GM21367 (cell line): ENCODE measurements around the gene KRTAP5-2.
"Not testable (repeated sequence)": the region's sequence is repeated elsewhere in the genome, so short reads cannot be mapped to it uniquely, and the experiment has no call there.

Source experiments
- ATAC-seq: cut with Tn5 transposase; IDR thresholded peaks from one replicate; pipeline ENCODE4 v1.9.1; 2021; ENCODE audit not compliant: unreplicated experiment

Gene KRTAP5-2, protein sequence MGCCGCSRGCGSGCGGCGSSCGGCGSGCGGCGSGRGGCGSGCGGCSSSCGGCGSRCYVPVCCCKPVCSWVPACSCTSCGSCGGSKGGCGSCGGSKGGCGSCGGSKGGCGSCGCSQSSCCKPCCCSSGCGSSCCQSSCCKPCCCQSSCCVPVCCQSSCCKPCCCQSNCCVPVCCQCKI

DNA sequence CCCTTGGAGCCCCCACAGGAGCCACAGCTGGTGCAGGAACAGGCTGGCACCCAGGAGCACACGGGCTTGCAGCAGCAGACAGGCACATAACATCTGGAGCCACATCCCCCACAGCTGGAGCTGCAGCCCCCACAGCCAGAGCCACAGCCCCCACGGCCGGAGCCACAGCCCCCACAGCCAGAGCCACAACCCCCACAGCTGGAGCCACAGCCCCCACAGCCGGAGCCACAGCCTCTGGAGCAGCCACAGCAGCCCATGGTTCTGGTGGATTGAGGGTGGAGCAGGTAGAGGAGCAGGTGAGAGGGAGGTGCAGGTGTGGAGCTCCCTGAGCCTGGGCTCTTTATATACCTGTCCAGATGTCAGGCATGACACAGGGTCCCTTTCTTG lies at the start of gene KRTAP5-2:
TSS of gene KRTAP5-2 (minus strand) at position 301 of the 387 bp plus-strand sequence. CDS start at position 257, 44 bp downstream.
- ATAC-seq, result no peak

DNA sequence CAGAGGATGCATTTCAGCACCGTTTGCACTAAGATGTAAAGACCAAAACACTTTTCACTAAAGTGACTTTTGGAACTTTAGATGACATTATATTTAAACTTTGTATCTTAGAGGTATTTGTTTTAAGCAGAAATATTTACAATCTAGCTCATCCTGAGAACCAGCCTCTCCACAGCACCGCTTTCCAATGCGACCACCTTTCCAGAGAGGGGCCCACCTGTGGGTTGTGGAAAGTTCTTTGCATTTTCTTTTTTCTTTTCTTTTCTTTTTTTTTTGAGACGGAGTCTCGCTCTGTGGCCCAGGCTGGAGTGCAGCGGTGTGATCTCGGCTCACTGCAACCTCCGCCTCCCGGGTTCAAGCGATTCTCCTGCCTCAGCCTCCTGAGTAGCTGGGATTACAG lies 48.4 kb upstream of the KRTAP5-2 start:
- ATAC-seq, result not testable (repeated sequence)

DNA sequence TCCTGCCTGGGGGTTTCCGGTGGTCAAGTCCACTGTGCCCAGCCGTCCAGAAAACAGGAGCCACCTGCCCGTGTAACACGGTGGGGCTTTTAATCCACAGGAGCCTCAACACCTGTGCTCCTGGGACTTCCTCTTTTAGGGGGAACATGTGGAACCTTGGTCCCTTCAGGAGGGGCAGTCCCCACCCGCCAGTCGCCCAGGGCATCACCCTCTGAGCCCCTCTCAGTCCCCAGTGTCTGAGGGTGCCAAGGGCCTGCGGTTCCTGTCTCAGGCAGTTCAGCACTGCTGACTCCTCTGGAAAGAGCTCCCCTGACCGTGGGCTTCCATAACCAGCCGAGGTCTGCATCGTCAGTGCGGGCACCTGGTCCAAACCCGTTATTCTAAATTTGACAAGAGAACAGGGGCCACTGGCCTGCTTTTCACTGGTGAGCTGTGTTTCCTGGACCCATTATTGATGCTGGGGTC lies 47.3 kb upstream of the KRTAP5-2 start:
- ATAC-seq, result no peak

DNA sequence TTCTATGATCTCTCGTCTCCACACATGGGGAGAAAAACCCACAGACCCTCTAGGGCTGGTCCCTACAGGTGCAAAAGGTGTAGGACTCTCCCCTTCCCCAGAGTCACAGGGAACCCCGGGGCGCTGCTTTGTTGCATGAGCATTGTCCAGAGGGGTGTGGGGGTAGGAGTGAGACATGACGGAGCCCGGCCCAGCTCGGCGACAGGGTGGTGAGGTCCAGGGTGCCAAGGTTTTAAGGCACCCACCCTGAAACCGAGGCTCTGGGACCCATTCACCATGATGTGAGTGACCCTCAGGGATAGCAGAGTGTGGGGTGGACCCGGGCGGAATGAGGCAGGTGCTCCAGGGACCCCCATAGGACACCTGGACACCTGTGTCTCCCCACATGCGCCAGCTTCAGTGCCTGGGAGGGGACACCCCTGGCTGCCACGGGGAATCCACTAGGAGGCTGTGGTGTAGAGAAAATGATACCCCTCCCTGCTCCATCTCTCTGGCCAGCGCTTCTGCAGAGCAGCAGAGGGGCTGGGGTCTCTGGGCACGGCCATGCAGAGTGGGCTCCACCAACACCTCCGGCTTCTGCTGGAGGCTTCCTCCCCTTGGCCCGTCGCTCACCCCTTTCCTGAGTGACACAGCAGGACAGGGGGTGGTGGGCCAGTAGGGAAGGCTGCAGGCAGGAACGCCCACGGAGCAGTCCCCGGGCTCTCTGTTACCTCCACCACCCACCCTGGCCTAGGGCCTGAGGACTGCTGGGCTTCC lies 46.7 kb upstream of the KRTAP5-2 start:
- no peak for ATAC-seq

DNA sequence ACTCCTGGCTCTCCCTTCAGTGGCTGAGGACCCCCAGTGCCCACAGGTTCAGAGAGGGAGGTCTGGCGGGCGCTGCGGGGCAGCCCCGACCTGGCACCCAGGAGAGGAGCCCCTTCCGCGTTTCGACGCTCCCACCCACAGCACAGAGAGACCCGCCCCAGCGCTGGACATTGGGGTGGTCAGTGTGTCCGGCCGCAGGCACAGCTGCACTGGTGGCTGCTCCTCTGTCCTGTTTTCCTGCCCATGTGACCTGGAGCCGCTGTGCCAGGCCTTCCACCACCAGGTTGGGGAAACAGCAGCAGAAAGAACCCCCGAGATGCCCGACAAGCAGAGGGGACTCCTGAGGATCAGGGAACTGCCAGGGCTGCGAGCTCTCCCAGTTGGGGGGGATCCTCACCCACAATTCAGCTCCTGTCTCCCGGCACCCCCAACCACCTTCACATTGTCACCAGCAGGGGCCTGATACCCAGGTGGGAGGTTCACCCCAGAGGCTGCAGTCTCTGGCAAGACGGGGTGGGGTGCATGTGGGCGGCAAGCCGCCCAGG lies 45.1 kb upstream of the KRTAP5-2 start:
- ATAC-seq, result no peak

DNA sequence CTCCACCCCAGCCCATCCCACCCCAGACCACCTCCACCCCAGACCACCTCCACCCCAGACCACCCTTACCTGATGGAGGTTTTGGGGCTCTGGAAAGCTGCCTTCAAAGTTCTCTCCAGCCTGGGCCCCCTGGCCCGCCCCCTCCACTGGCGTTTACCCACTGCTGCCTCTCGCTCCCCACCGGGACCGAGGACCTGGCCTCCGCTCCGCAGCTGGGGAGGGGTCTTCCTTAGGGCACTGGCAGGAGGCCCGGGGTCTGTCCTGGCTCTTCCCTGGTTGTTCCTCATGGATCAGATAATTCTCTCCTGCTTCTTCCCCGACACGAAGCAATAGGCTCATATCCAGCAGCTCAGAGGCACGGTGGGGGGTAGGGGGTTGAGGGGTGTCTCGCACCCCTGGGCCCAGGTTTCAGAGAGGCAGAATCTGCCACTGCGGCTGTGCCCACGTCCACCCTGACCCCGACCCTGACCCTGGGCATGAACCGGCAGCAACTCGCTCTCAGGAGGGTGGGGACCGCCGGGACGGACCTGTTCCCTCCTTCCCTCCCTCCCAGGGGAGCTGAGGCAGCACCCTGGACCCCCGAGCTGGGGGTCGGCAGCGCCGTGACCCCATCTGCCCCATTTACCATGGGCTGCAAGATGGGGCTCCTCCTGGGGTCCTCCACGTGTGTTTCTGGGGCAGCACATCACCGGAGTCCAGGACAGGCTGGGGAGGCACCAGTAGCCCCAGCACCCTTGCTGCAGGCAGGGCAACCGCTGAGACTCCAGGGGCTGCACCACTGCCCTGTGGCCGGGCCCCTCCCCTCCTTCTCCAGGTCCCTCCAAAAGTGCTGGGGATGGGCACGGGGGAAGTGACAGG lies 44.4 kb upstream of the KRTAP5-2 start:
- ATAC-seq, result no peak

DNA sequence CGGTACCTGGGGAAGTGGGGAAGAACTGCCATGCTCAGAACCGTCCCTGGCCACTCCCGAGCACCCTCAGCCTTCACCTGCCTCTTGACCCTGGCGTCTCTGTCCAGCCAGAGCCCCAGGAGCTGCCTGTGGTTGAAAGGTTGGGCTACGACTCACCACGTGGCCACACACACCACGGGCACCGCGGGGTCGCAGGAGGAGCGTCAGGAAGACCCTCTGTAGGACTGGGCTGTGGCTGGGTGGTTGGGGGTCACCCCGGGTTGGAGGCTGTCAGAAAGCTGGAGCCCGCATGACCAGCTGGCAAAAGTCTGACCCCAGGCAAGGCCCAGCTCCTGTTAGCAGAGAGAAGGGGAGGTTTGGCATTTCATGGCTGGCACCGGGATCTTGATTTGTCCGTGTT lies 43.0 kb upstream of the KRTAP5-2 start:
- ATAC-seq, result no peak

DNA sequence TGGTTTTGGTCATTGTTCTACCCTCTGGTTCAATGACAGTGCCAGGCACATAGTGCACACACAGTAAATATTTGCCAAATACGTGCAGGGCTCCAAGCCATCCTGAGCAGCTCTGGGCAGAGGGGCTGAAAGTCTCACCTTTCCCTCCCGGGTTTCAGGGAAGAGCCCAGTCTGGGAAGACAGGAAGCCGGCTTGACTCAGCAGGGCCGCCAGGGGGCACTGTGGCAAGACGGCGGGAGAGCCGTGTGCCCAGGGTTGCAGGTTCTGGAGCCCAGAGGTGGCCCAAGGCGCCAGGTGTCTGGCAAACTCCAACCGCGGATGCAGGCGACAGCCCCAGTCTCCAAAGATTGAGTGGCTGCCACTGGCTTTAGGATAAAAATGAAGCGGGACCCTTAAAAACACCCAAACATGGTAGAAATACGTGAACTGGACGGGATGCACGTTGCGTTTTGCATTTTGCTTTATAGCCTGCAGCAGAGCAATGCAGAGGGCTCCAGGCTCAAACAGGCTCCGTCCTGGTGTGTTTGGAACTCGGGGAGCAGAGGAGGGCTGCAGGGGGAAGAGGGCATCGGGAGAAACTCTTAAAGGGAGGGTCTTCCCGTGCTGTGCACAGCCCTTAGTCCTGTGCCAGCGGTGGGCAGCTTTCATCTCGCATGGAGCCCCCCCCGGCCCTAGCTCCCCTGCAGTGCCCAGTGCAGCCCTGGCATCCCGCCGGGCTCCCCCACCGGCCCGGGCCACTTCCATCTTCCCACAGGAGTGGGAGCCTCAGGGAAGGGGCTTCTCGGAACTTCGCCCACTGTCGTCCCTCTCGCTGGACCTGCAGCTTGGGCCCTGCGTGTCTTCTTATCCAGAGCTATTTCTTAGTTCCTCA lies 42.2 kb upstream of the KRTAP5-2 start:
- no peak for ATAC-seq

DNA sequence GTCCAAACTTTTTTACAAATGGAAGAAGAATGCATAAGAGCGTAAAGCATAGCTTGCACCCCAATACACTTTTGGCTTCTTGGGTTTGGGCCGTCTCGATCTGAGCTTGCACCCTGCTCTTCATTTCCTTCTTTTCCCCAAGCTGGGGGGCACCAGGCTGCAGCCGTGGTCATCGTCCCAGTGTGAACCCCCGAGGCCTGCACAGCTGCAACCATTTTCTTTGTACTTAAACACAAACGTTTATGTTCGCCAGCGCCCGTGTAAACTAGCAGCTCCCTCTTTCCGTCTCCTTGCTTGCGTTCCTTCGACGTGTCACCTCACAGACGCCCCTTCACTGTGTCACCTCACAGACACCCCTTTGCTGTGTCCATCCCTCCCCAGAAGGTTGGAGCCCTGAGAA lies 41.6 kb upstream of the KRTAP5-2 start:
- no peak for ATAC-seq

DNA sequence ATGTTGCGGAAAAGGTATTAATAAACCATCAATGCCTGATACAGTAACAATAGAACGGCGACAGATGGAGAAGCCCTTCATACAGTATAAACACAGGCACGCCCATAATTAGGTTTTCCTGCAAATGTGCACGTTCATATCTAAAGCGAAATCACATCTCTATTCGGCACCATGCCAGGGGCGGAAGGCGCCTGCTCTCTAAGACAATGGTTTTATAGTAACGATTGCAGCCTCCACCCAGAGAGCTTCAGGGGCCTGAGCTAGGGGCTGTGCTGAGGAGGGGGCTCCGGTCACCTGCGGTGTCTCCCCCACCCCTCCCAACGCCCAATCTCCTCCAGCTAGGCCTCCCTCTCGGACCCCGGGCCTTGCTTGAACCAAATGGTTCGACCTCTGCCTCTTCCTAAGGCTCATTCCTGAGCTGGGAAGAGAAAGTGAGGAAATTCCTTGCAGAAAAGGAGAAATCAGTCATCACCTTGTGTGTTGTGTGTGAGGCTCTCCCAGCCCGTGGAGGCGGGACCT lies 41.1 kb upstream of the KRTAP5-2 start:
- no peak for ATAC-seq

DNA sequence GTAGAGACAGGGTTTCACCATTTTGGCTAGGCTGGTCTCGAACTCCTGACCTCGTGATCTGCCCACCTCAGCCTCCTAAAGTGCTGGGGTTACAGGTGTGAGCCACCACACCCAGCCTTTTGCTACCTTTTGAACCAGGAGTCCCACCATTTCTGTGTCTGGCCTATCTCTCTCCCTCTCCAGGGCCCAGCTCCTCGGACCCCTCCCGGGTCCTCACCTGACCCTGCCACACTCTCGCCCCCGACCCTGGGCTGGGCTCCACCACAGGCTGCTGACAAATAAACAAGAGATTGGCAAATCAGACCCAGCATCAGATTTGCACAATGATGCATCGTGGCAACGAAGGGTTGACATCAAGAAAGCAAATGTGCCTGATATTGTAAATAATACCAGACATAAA lies 40.2 kb upstream of the KRTAP5-2 start:
- no peak for ATAC-seq

DNA sequence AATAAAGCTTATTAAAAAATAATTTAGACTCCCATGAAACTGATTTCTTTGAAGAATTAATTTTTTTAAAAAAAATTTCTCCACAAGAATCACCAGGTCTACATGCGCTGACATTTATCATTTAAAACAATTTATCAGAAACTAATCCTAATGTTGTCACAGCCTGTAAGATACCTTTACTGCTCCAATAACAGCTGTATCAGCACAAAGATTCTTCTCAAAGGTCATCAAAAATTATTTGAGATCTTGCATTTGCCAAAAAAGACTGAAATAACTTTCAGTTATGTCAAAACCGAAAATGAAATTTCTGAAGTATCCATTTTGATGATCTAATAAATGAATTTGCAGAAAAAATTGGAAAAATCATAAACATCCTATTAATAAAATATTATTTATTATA lies 39.5 kb upstream of the KRTAP5-2 start:
- ATAC-seq, result no peak

DNA sequence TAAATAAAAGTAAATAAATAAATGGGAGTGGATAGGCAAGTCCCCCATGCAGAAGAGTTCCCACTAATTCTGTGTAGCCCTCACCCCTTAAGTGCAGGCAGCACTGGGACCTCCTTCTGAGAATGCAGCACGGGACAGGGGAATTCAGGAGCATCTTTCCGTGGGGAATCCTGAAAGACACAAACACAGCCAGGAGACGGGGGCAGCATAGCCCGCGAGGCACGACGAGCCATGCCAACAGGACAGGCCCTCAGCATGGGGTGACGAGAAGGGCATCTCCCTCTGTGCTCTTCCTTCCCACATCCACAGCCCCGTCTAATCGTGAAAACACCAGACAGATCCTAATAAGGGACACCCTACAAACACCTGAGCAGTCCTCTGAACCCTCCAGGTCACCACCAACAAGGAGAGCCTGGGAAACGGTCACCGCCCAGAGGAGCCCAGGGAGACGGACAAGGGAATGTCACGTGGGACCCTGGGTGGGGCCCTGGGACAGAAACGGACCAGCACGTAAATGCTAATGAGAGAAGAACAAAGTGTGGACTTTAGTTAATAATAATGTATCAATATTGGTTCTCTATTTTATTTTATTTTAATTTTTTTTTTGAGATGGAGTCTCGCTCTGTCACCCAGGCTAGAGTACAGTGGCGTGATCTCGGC lies 38.3 kb upstream of the KRTAP5-2 start:
- ATAC-seq, result no peak

DNA sequence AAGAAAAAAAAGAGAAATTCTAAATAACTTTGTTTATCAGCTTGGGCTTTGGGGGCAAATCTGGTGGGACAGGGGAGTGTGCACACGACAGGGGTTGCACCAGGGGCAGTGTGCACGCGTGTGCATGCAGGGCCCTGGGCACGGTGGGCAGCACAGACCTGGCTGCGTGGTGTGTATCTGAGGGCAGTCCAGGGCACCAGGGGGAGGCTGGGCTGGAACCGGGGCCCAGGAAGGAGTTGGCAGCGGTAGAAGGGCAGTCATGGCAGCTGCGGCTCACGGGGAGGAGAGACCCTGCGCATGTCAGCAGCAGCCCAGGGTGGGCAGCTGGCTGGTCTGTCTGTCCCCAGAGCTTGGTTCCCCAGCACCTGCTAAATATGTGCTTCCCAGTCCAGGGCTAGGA lies 35.8 kb upstream of the KRTAP5-2 start:
- ATAC-seq, result no peak

DNA sequence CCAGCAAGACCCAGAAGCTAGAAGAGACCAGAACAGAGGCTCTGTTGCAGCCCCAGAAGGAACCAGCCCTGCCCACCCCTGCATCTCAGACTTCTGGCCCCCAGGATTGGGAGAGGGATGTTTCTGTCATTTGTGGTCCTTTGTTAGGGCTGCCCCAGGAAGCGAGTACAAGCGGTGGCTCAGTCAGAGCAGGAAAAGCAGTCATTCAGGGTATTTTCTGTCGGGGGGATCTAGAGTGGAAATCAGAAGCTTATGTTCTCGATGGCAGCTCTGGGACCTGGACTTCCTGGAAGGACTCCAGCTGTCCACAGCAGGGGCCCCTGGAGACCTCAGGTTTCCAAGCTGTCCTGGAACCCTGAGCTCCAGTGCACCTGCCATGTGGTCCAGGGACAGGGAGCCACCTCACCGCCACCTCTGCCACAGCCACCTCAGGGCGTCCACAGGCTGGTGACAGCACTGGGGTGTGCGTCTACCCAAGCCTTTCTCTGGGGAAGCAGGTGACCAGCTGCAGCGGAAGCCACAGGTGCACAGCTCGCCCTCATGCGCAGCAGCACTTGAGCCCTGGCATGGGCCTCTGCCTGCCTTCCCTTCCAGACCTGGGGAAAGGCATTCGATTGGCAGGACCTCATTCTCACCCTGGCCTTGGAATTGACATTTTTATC lies 34.1 kb upstream of the KRTAP5-2 start:
- ATAC-seq, result no peak

DNA sequence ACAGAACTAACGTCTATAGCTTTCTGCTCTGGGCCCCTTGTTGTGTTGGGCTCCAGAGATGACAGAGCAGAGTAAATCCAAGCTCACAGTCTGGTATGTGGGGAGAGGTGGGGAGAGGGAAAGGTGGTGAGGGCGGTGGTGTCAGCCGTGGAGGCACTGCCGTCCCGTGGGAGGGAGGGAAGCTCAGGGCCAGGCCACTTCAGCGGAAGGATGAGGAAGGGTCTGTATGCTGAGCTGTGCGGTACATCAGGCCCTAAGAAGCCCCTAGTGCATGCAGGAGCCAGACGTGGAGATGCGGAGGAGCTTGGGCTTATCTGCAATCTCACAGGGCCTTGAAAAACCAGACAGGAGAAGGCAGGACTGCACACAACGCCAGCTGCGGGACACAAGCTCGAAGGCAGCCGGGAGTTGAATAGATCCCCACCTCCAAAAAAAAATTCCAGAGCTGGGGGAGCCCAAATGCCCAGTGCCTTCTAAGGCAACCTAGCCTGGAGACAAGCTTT lies 33.0 kb upstream of the KRTAP5-2 start:
- ATAC-seq, result no peak

DNA sequence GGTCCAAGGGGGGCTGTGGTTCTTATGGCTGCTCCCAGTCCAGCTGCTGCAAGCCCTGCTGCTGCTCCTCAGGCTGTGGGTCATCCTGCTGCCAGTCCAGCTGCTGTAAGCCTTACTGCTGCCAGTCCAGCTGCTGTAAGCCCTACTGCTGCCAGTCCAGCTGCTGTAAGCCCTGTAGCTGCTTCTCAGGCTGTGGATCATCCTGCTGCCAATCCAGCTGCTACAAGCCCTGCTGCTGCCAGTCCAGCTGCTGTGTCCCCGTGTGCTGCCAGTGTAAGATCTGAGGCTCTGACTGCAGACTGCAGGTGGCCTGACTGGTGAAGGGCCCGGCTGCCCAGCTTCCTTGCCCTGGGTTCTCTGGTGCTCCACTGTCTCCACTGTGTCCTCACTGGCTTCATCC lies 32.2 kb upstream of the KRTAP5-2 start:
- ATAC-seq, result no peak

DNA sequence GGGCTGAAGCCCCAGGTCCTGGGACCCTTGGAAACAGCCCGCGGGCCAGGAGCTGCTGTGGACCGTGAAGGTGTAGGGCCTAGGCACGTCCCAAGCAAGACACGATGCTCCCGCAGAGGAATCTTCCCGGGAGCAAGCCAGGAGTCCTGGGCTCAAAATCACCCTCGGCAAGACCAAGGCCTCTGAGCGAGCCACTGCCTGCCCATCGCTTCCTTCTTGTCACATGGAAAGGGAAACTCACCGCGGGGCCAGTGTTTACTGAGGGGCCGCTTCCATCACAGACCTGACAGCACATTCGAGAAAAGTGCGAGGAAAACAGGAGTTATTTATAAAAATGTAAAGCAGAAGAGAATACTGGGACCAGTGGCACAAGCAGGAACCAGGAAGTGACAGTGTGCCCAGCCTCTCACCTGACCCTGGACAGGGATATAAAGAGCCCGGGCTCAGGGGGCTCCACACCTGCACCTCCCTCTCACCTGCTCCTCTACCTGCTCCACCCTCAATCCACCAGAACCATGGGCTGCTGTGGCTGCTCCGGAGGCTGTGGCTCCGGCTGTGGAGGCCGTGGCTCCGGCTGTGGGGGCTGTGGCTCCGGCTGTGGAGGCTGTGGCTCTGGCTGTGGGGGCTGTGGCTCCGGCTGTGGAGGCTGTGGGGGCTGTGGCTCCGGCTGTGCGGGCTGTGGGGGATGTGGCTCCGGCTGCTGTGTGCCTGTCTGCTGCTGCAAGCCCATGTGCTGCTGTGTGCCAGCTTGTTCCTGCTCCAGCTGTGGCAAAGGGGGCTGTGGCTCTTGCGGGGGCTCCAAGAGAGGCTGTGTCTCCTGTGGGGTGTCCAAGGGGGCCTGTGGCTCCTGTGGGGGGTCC lies 31.5 kb upstream of the KRTAP5-2 start, which contains the start of gene KRTAP5-5:
TSS of gene KRTAP5-5 (plus strand) at position 450 of the 860 bp plus-strand sequence. CDS start at position 516, 66 bp downstream.
- ATAC-seq, result no peak
